NCI-H2196 (cell line): ENCODE results near the gene ATXN3L.

Experiments used
- DNase-seq: peaks from one replicate; lab custom pipeline; 2025; ENCODE audit not compliant: unreplicated experiment; lab: John Stamatoyannopoulos, UW

The ATXN3L gene

DNA sequence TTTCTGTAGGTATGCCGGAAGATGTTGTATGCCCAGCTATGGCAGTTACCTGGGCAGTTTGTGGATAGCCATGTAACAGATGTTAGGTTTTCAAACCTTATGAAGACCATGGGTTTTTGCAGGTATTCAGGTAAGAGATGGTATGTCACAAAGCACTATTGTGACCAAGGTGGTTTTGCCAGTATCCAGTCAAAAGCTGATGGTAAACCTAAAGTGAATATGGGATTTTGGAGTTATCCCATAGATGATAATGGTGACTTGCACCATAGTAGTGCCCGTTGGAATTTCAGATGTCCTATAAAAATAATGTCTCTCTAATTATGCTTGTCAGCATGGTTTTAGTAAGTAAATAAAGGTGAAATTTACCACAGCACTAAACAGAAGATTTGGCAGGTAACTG lies at the start of gene ATXN3L:
Gene ATXN3L, minus strand, starts transcription at position 101 of the 400 bp plus-strand sequence. CDS start 119 bp downstream, outside the sequence.
- DNase-seq: no peak

DNA sequence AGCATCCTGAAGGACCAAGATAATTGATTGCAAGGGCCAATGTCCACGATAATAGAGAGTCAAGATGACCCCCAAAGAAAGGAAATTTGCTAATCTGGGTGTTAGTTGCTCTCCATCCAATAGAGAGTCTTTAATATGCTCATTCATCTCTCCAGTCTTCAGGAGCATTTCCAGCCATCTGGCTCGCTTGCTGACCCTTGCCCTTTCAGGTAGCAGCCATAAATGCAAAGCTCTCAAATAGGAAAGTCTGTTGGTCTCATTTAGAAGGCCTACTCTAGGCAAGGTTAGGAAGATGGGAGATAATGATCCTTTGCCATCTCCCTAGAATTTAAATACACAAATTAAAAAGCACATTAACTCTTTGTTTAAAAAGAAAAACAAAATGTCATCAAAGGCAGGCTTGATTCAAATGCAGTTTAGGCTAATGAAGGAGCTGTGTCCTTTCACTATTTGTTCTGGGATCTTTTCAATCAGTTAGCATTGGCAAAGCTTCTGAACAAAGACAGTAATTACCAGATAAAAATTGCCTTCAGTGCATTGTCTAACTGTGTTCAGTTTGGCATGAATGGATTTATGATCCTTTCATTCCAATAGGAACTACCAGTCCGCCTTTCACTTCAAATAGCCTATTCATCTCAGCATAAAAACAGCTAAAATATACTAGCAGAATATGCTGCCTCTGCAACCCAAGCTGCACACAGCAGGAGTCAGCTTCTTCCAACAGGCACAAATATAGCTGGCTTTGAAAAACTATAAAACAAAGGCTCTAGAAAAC lies 49.6 kb upstream of the ATXN3L start:
- no peak for DNase-seq

DNA sequence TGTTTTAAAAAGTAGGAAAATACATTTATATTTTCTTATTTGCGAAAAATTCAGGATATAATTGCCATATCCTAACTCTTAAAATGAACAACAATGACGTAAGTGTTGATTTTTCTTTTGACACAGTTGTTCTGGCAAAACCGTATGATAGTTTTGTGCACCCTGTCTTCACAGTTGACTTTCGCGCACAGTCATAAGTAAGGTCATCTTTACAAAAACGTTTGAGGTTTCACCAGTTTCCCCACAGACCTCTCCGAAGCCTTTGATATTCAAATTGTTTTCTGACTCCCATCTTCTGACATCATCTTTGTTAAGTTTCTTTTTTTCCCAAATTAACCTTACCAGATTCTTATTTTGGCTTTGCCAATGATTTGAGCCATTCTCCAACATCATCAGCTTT lies 48.1 kb upstream of the ATXN3L start:
- no peak for DNase-seq

DNA sequence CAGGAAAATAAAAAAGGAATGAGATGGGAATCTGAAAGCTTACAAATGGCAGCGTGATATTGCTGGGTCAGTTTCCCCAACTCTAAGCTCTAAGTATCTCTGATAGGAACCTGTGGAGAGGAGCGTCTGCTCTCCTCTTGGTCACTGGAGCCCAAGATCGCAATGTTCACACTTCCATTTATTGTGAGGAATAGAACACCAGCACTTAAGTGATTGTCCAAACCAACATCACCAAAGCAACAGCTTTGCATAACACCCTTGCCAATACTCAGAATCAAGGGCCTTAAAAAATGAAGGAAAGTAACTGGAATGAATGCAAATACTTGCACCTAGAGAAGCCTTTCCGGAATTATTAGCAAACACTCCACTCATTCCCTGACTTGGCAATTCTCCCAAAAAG lies 46.8 kb upstream of the ATXN3L start:
- DNase-seq: no peak

DNA sequence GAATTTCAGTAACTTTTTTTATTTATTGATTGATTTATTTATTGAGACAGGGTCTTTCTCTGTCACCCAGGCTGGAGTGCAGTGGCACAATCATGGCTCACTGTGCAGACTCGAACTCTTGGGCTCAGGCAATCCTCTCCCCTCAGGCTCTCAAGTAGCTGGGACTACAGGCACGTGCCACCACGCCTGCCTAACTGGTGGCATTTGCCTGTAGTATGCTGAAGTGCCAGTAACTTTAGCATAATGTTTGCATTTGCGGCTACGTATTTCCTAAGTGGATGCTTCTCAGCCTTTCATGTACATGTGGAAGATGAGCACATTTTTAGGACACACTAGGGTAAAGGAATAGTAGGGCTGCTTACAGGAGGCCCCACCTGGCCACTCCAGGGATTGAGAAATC lies 45.3 kb upstream of the ATXN3L start:
- no peak for DNase-seq

DNA sequence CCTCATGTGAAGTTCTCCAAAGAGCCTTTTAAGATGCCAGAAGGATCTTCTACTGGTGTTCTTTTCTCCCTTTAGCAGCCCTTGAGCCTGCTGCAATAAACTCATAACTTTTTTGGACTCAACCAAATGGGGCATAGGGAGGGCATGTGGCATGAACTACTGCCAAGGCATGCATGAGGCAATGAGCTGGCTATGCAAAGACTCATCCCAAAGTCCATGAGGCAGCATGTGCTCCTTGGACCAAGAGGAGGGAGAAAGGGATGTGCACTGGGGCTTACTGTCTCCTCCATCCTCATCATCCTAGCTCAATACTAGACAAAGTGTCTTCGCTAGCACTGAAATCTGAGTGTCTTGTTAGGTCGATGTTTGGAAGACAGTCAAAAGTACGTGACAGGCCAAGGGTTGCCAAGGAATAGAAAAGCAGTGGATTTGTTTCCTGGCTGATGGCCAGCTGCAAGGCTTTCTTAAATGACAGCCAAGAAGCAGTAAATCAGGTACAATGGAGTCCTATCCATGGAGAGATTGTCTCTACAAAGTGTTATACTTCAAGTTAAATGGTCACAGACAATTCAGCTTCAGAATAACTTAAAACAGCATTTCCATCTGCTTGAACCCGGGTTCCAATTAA lies 44.5 kb upstream of the ATXN3L start:
- DNase-seq: peak; percentile 4

DNA sequence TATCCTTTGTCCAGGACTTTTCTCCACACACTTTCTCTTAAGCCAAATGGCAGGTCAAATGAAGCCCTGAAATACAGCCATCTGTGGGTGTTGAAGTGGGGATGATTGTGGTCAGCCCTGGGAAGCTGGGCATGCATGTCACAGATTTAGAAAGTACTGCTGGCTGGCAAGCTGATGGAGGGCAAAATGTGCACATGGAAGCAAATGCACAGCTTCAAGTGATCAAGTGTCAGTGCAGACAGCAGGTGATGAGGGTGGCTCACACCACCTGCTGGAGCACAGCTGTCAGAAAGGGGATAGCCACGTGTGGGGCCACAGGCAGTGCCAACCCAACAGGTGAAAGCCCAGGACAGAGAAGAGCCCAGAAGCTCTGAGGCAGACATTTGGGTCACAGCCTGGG lies 40.3 kb upstream of the ATXN3L start:
- DNase-seq: peak; percentile 62

DNA sequence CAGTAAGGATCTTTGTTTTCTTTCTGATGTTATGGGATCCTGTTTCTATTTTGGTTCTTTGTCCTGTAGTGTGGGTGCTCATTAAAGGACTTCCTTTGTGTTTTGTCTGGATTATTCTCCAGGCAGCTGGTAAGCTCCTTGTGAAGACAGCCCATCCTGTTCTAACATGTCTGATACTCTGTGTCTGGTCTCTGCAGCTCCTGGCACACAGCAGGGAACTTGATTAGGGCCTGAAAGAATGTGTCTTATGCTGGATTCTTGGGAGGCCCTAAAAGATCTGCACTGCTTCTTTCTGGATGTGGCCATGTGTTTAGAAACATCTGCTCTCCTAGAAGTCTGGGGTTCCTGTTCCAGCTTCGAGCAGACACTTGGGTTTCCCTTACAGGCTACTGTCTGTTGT lies 38.1 kb upstream of the ATXN3L start:
- DNase-seq: no peak

DNA sequence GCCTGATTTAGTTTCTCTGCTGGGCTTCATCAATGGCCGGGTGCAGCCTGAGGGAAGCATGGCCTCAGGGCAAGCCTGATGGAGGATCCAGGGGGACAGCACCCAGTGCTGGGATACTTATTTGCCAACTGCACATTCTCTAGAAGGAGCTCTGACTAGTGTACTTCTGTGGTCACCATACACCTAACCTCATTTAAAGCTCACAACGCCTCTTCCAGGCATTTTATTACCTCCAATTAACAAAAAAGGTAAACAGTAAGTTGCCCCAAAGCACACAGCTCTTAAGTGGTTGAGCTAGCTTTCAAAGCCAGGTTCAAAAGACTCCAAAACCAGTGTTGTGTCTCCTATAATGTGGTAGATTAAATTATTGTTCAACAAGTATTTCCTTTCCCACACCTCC lies 26.8 kb upstream of the ATXN3L start:
- DNase-seq: peak; percentile 35

DNA sequence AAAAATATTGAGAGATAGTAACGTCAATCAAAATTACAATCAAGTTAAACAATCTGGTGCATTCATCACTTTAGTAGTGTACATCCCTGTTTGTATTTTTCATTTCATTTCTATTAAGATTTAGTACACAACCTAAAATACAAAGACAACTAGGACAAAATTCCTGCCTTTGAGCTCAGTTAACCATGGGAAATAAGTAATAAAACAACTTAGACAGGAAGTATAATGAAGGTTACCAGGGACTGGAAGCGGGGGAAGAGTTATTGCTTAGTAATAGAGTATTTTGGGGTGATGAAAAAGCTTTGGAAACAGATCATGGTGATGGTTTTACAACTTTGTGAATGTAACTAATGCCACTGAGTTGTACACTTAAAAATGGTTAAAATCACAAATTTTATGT lies 25.6 kb upstream of the ATXN3L start:
- no peak for DNase-seq

DNA sequence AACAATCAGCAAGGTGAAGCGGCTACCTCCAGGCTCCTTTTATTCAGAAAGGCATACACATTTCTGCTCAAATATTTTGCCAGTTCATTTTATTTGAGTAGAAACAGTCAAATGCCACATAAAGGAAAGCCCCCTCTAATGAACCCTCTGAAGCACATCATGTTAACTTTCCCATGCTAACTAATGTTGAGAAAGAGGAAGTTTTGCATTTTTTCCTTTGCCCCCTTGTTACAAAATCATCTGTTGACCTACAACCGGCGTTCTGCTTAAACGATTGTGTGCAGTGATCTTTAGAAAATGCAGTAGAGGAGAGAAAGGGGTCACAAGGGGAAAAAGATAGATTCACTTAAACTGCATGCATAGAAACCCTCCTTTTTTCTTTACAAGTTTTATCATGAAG lies 25.2 kb upstream of the ATXN3L start:
- DNase-seq: no peak

DNA sequence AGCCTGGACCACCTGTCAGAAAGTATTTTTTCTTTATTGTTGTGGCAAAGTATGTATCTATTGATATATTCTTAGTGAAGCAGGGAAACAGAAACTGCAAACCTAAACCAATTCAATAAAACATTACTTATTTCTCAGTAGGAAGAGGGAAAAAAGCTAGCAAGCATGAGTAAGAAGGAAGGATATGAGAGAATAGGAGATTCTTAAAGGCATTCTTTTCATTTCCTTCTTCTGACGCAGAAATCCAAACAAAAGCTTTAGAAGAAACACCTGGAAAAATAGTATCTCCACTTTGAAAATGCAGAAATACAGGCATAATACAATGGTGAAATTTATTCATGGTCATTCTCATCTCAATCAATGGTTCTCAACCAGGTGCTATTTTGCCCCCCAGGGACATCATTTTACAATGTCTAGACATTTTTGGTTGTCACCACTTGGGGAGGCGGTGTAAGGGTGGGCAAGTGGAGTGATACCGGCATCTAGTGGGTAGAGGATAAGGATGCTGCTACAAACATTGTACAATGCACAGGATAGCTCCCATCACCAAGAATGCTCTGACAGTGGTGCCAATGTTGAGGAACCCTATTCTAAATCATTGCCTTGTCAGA lies 21.7 kb upstream of the ATXN3L start:
- no peak for DNase-seq

DNA sequence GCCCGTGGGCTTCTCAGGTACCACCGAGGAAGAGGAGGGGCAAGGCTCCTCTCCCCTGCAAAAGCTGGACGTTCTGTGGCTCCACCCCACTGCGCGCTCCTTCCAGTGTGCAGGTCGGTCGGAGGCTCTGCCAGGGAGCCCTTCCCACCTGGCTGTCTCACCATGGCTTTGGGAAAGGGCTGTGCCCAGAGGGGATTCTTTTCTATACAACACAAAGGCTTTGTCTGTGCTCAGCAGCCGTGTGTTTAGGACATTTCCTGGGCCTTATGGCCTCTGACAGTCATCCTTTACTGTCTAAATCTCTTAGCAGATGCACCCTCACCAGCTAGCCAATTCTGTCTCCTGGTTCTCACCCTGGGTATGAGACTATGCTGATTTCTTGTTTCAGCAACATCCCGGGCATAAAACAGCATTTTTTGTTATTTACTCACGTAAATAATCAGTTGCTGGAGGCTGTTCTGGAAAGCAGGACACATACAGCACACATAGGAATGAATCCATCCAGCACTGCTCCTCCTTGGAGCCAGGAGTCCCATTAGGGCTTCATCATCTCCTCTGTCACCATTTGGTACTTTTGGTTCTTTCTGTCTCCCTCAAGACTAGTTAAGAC lies 20.4 kb upstream of the ATXN3L start:
- DNase-seq: no peak

DNA sequence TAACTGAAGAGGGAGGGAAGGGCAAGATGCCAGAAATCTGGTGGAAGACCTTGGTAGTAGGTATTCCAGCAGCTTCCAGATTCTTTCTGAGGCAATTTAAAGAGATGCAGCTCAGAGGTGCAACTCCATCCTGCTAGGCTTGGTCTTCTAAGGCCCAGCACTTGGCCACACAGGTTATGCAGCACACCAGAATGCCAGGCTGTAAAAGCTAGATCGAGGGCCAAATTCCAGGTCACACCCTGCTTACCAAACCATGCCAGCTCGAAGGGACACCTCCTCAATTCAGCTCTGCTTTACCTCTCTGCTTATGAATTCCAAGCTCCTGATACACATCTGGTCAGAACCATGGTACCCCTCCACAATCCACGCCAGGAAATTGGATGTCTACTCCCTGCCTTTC lies 19.8 kb upstream of the ATXN3L start:
- no peak for DNase-seq

DNA sequence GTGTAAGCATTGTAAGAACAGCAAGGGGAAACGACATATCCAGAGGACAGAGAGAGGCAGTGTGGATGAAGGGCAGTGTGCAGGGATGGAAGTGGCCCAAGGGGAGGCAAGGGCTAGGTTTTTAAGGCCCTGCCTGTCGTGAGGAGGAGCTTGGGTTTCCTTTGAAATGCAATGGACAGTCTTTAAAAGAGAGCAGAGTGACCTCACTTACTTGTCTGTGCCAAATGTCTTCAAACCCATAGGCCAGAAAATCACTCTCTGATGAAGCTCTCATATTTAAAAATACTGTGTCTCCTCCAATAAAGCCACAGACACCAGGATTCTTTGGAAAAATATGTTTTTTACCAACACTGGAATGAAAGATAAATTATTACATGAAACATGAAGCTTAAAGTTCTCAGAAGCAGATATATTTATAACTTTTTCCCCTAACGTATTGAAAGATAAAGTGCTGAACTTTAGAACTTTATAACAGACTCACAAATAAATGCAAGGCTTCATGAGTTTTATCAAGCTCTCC lies 19.2 kb upstream of the ATXN3L start:
- no peak for DNase-seq

DNA sequence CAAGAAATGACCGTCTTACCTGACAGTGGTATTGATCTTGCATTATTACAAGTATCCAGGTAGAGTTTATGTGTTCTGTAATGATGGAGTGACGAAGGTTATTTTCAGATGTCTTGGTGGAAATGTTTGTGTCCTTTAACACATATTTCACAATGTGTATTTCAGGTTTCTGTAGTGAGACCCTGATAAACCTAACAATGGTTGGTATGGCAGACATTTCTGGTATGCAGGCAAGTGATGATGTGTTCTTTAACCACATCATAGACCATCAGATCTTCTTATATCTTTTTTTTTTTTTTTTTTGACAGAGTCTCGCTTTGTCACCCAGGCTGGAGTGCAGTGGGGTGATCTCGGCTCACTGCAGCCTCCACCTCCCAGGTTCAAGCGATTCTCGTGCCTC lies 14.6 kb upstream of the ATXN3L start:
- no peak for DNase-seq

DNA sequence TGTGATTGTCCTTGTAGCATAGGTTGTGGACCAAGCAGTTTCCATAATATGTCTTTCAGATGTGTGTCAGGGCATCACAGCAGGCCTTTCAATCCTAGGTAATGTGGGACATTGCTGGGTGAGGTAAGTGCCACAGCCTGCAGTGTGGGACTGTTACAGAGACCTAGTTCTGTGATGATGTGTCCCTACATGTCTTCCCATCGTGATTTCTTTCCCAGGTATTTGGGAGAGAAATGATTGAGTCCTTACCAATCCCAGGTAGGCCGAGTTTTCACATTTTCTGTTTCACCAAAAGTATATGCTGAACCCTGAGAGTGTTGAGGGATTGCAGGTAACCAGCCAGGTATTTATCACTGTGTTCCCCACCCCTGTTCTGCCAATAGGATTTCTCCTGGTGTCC lies 10.6 kb upstream of the ATXN3L start:
- no peak for DNase-seq

DNA sequence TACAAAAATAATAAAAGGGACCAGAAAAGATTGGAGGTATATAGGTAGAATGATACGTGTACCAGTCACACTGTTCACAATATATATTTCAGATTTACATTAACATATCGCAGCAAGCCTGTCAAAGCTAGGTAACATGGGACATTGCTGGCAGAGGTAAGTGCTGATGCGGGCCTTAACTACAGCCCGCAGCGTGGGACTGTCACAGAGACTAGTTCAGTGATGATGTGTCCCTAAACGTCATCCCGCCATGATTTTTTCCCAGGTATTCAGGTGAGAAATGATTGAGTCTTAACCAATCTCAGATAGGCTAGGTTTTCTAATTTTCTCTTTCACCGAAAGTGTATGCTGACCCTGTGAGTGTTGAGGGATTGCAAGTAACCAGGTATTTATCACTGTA lies 7.8 kb upstream of the ATXN3L start:
- DNase-seq: no peak

DNA sequence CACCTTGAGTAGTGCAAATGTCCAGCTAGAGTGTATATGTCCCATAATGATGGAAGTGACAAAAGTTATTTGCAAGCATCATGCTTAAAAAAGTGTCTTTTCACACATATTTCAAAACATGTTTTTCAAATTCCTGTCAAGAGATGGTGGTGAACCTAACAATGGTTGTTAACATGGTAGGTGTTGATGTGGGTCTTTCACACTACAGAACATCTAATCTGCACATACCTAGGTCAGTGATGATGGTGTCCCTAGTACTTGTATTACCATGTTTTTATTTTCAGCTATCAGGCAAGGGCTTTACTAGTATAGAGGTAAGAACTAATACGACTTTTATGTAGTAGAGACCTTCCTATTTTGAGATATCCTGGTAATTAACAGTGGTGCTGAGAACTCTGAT lies 3.4 kb upstream of the ATXN3L start:
- DNase-seq: no peak

DNA sequence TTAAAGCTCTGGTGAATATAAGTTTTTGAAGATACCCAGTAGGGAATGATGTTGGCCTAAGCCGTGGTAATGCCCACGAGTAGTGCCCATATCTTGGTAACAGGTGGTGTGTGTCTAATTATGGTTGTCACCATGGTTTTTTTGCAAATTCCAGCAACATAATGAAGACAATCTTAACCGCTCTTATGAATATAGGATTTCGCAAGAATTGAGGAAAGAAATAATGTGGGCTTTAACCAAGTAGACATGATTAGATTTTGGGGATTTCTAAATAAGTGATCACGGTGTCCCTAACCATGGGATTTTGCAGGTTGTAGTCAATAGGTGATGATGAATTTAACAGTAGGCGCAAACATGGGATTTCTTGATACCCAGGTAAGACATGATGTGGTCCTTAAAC lies 2.5 kb downstream of the ATXN3L start:
- no peak for DNase-seq

DNA sequence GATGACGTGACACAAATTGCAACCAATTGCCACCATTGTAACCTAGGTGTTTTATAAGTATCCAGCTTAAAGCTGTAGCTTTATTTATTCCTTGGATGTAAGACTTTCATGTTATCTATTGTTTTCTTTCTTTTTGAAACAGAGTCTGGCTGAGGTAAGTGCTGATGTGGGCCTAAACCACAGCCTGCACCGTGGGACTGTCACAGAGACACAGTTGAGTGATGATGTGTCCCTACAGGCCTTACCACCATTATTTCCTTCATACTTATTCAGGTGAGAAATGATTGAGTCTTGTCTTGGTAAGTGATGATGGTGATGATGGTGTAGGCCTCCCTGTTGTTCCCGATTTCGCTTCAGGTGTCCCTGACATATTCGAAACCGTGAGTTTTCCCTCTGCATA lies 8.3 kb downstream of the ATXN3L start:
- DNase-seq: no peak

DNA sequence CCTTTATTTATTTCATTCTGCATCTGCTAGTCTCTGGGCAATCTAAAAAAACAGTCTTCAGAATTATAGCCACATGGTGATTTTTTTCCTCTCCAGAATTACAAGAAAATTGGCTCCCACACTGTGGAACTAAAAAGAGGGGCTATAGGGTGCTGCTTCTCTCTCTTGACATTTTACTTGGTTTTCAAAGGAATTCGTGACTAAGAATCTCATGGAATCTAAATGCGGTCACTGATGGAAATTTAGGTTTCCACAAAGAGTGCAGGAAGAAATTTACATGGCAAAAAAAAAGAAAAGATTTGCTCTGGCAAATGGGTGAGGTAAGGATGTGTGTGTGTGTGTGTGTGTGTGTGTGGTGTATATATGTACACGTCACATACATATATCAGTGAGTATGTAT lies 10.2 kb downstream of the ATXN3L start:
- DNase-seq: no peak
